ENCODE data around the gene LMF1. TPM values are rescaled to one million over a fixed set of nuclear protein-coding genes. Genes with fewer than 3 reads are reported as not detected.

Gene LMF1
- total RNA-seq, 1 donor from 2014 or later = 21.4 TPM

GRCh38 chr16:933581-933980 lies 37.2 kb downstream of the LMF1 start:
- no peaks in the 10 kb centered on the region for H3K9me3 Mint-ChIP-seq
- no peak overlapping the region for H3K4me3 Mint-ChIP-seq
- H3K4me1 Mint-ChIP-seq (ENCODE audit: unreplicated experiment) = peaks cover 5% of the 10 kb centered on the region
- H3K27ac Mint-ChIP-seq = no peak overlapping the region
- no peaks in the 10 kb centered on the region for H3K27me3 Mint-ChIP-seq
- TF ChIP-seq, protein P1, sequence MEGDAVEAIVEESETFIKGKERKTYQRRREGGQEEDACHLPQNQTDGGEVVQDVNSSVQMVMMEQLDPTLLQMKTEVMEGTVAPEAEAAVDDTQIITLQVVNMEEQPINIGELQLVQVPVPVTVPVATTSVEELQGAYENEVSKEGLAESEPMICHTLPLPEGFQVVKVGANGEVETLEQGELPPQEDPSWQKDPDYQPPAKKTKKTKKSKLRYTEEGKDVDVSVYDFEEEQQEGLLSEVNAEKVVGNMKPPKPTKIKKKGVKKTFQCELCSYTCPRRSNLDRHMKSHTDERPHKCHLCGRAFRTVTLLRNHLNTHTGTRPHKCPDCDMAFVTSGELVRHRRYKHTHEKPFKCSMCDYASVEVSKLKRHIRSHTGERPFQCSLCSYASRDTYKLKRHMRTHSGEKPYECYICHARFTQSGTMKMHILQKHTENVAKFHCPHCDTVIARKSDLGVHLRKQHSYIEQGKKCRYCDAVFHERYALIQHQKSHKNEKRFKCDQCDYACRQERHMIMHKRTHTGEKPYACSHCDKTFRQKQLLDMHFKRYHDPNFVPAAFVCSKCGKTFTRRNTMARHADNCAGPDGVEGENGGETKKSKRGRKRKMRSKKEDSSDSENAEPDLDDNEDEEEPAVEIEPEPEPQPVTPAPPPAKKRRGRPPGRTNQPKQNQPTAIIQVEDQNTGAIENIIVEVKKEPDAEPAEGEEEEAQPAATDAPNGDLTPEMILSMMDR (conservative IDR thresholded peaks at IDR 0.05) = no peak
- no peak for DNase-seq (ENCODE audit: extremely low spot score, unreplicated experiment)
- H3K36me3 Mint-ChIP-seq = peaks cover 1% of the 10 kb centered on the region

GRCh38 chr16:932831-933330 lies 37.9 kb downstream of the LMF1 start:
- no peak overlapping the region for H3K27ac Mint-ChIP-seq

DNA sequence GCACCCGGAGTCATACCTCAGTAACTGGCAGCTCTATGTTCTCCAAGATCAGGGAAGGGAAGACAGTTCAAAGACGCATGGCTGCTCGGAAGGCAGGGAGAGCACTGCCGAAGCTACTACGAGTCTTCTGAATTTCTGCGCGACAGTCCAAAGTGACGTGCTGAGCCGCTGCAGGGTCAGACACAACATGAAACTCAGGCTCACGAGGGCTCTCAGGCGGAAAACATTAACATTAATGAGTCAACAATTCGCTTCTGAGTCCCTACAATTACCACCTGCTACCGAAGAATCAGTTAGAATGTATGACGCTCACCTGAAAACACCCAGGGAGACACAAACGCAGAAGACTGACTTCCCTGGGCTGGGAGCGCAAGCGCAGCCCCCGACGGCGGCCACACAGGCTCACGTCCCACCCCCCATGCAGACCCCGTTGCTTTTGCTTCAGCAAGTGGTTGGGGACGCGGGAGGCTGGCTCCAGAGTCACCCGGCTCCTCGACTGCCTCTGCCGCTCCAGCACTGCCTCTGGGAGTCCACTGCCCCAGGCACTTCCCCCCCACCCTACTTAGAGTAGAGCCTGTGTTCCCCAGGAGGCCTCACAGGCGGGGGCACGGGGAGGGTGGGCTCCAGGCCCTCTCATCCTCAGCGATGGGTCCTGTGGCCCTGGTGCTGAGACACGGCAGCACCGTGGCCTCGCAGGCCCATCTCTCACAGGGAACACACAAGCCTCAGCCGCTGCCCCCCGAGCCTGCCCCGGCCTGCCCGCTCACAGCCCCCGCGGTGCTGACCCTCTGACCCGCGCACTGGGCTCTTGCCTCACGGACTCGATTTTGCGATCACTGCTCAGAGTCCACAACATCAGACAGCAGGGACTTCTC lies 38.9 kb downstream of the LMF1 start:
- H3K9me3 Mint-ChIP-seq = no peaks in the 10 kb centered on the region
- H3K27ac Mint-ChIP-seq = no peak overlapping the region
- TF ChIP-seq, protein P1 (conservative IDR thresholded peaks at IDR 0.05) = no peak
- no peaks in the 10 kb centered on the region for H3K27me3 Mint-ChIP-seq
- H3K4me3 Mint-ChIP-seq = no peak overlapping the region
- H3K36me3 Mint-ChIP-seq = no peaks in the 10 kb centered on the region
- DNase-seq (ENCODE audit: extremely low spot score, unreplicated experiment) = no peak
- H3K4me1 Mint-ChIP-seq (ENCODE audit: unreplicated experiment) = peaks cover 5% of the 10 kb centered on the region

More at GRCh38 chr16:932831-933330, 37.9 kb downstream of the LMF1 start:
- TF ChIP-seq, protein P1 (conservative IDR thresholded peaks at IDR 0.05) = no peak
- Mint-ChIP-seq H3K4me3 (no peak overlapping the region), H3K4me1 (ENCODE audit: unreplicated experiment) (peaks cover 5% of the 10 kb centered on the region), H3K27me3 (no peaks in the 10 kb centered on the region), H3K36me3 (no peaks in the 10 kb centered on the region), H3K9me3 (no peaks in the 10 kb centered on the region)
- no peak for DNase-seq (ENCODE audit: extremely low spot score, unreplicated experiment)

DNA sequence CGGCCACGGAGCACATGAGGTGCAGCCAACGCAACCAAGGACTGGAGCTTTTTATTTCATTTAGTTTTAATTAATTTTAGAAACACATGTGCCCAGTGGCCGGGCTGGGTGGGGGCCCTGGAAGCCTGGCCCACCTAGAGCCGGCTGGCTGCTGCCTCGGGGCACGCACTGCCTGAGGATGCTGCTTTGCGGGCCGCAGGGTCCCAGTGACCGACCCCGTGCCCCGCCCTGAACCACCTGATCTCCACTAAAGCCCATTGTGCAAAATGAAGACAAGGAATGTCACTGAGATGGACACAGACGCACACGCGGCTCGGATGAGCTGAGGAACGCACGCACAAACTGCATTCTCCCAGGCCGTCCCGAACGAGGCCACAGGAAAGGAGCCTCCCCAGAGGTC lies 39.6 kb downstream of the LMF1 start:
- peaks cover 3% of the 10 kb centered on the region for H3K9me3 Mint-ChIP-seq
- H3K4me3 Mint-ChIP-seq = no peak overlapping the region
- peaks cover 5% of the 10 kb centered on the region for H3K4me1 Mint-ChIP-seq (ENCODE audit: unreplicated experiment)
- no peaks in the 10 kb centered on the region for H3K27me3 Mint-ChIP-seq
- H3K36me3 Mint-ChIP-seq = peaks cover 3% of the 10 kb centered on the region
- no peak overlapping the region for H3K27ac Mint-ChIP-seq
- DNase-seq (ENCODE audit: extremely low spot score, unreplicated experiment) = no peak
- TF ChIP-seq, protein P1 (conservative IDR thresholded peaks at IDR 0.05) = no peak

GRCh38 chr16:930511-930910 lies 40.3 kb downstream of the LMF1 start:
- Mint-ChIP-seq H3K4me3 (no peak overlapping the region), H3K27ac (no peak overlapping the region), H3K27me3 (no peaks in the 10 kb centered on the region), H3K36me3 (peaks cover 8% of the 10 kb centered on the region), H3K9me3 (peaks cover 4% of the 10 kb centered on the region), H3K4me1 (ENCODE audit: unreplicated experiment) (peaks cover 5% of the 10 kb centered on the region)
- TF ChIP-seq, protein P1 (conservative IDR thresholded peaks at IDR 0.05) = no peak
- DNase-seq (ENCODE audit: extremely low spot score, unreplicated experiment) = no peak
